ACHN (cell line): ENCODE results near the gene SHROOM3.
A peak's percentile ranks its signal among the peaks of the same experiment; 100 is the strongest.

Source experiments
- DNase-seq: peaks from one replicate; pipeline ENCODE4 v3.0.0-alpha.2; 2015
- in situ Hi-C: cut with HindIII; loops from 2 replicates; pipeline ENCODE4 v1.10.0; 2017; ENCODE audit warnings: low sequenced_read_pairs, low pct_ligation_motif_present, low pct_unique_long_range_greater_than_20kb

The SHROOM3 gene

DNA sequence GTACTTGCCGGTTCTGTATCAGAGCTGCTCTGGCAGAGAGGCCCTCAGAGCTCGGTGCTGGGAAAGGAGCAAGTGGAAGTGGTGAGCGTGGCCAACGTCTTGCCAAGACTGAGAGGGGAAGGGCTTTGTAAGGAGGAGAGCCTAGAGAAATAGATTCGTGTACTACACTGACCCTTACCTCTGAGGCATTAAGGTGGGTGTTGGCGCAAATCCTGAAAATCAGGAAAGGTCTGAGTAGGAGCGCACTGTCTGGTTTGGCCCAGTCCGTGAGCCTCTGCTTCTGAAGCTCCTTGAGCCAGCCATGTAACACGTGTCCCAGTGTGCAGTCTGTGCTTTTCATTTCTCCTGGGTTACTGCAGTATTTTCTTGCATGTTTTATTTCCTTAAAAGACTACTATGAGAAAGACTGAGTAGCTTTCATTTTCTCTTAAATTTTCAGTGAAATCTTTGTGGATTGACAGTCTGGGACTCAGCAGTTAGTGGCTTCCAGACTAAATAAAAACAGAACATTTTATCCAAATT lies 322.4 kb downstream of the SHROOM3 start:
- no peak for DNase-seq
- in situ Hi-C loops, result no loop called here

DNA sequence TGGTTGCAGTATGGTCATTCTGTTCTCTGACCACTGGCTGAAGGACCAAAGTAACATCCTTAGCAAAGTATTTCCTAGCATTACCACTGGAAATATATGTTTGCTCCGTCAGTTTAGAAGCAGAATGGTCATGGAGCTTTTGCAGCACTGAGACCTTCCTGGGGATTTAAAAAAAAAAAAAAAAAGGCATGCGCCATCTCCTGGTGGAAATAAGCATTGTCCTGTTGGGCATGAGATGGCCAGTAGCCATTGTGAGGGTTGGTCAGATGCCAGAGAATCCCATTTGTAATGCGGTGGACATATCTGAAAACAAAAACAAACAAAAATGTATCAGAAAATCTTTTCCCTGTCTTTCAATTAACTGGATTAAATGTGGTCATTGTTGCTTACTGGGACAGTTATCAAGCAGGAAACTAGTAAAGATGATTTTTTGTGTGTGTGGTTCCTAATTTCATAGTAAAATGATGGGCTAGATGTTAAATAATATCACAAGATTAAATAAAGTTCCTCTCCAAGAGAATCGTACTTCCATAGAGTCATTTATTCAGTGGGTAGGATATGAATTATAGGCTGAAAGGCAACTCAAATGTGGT lies 323.4 kb downstream of the SHROOM3 start:
- in situ Hi-C loops, result no loop called here
- DNase-seq, result peak; percentile 64

DNA sequence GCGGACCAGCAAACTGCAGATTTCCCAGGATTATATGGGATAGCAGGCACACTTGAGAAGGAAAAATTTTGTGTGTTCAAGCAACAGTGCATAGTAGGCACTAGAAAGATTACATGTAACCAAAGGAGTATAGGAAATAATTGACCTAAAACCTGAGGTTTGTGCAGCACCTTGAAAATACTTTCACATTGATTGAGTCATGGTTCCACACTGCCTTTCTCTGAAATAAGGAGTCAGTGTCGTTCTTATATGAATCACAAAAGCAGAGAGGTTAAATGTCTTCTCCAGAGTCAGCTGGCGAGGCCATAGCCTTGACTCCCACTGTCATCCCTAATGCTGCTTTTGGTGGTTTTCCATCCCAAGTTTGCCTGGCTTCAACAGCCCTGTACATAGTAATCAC lies 324.0 kb downstream of the SHROOM3 start:
- in situ Hi-C loops, result no loop called here
- DNase-seq, result no peak

DNA sequence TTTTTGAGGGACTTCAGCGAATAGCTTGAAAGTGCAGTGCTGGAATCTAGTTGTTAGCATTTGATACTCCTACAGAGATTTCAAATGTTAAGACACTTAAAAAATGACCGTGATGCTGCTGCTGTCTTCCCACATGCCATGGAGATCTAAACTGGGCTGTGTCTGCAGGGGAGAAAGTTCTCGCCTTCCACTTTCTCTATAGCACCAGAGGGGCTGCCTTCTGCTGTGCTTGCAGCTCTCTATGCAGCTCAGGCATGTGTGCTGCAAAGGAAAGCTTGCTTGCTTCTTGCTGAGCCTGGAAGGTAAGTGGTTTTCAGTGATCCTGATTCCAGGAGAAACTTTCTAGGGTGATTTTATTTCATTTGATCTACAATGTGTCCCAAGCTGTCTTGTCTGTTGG lies 325.2 kb downstream of the SHROOM3 start:
- DNase-seq, result no peak
- in situ Hi-C loops, result no loop called here

DNA sequence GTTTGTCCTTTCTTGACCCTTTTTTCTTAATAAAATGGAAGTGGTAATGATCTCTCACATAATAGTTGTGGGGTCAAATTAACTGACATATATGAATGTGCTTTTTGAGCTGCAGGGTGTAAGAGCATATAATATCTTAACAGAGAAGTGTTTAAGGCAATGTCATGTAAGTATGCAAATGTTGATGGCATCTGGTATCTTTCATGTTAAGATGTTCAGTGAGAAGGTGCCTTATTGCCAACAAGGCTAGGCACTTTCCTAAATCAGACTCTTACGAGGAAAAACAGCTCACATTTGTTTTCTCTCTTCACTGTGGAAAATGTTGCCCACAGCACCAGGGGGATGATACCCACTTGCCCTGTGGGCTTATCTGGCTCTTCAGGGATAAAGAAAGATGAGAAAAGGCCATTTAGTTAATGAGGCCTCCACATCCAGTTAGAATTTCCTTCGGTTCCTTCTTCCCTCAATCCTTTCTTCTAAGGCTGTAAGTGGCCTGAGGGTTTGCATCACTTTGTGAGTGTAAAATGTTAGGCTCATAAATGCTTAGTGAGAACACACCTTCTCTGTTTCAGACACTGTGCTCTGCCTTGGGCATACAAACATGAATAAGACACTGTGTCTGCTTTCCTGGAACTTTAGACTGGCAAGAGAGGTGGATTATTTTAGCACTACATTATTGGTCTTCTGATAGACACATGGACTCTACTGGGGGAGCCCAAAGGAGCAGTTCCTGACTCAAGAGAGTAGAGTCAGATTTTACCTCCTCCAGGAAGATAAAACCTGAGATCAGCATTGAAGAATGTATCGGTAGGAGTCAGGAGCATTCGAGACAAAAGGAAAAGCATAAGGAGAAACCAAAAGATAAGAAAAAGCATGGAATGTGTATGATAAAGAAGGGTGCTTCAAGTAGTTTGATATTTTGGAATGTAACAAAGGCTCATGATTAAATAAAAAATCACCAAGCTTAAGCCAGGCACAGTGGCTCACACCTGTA lies 327.4 kb downstream of the SHROOM3 start:
- in situ Hi-C loops, result no loop called here
- no peak for DNase-seq

DNA sequence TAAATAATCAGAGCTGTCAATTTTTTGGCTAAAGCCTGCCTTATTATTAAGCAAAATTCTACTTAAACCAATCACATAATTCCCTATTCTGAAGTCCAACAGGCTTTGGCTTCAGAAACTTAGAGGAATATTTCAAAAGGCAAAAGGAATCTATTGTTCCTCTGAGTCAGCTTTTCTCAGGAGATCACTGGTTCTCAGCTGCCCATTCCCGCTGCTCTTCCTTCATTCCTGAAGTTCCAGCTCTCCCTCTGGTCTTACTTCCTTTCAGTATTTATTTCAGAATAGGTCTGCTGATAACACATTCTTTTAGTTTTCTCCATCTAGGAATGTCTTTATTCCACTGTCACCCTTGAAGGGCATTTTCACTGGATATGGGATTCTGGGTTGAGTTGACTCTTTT lies 329.2 kb downstream of the SHROOM3 start:
- in situ Hi-C loops, result no loop called here
- DNase-seq, result no peak

DNA sequence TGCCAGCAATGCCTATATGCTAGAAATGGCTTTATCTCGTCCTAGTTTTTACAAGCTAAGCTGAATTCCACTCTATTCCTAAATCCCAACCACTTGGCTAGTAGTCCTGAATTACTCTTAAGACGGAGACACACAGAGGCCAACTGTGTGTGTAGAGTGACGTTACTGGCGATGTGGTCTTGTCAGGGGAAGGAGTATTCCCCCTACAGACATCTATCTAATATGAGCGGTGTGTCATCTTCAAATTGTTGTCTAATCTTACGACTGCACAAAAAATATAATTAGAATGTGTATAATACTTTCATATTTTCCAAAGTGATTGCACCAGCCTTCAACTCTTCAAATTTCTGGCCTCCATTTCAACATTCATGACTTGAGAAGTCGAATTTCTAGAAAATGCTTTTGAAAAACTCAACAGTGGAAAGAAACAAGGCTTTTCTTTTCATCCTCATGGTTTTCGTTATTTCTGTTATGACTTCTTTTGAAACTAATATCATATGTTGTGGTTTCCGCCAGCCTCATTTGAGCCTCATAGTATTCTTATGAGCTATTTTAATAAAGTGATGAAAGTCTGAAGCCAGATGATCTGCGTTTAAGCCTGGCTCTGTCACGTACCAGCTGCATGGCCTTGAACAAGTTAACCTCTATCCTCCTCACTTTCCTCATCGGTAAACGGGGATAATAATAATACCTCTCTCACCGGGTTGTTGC lies 330.6 kb downstream of the SHROOM3 start:
- no peak for DNase-seq
- in situ Hi-C loops, result no loop called here

DNA sequence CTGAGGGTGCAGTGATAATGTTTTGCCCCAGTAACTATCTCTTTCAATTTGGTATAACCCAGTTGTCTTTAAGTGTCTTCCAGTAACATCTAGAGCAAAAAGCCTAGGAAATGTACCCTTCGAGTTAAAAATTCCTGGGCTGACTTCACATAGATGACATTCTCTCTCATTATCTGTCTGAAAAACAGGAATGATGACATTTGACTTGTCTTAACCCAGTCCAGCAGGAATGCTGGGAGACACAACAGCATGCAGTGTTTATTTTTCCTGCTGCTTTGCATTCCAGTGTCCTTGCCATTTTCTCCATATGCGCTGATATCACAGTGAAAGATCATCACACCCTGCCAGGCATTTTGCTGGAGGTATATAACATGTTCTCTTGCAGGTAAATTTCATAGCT lies 333.0 kb downstream of the SHROOM3 start:
- in situ Hi-C loops, result no loop called here

DNA sequence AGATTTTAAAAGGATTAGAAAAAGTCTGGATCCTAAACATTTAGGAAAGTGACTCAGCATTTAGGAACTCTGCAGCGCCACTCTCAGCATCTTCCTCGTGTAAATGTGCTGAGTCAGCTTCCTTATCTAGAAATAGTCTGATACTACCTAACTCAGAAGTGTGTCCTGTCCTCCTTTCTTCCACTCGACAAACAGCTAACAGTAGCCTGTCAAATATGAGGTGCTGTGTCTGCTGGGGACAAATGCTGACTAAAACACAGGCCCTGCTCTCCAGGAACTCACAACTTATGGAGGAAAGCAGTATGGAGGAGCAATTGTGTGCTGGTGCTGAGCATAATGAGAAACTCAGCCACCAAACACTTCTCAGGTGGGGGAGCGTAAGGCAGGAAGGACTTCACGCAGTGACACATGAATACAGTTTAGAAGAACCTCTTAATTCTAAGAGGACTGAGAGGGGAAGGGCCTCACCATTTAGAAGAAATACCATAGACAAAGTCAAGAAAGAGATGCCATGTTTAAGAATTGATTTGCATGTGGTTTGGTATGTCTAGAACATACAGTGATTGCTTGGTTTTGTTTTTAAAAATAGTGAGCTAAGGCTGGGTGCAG lies 337.6 kb downstream of the SHROOM3 start:
- DNase-seq, result no peak
- in situ Hi-C loops, result no loop called here

More for the DNA sequence above, 333.0 kb downstream of the SHROOM3 start:
- no peak for DNase-seq

DNA sequence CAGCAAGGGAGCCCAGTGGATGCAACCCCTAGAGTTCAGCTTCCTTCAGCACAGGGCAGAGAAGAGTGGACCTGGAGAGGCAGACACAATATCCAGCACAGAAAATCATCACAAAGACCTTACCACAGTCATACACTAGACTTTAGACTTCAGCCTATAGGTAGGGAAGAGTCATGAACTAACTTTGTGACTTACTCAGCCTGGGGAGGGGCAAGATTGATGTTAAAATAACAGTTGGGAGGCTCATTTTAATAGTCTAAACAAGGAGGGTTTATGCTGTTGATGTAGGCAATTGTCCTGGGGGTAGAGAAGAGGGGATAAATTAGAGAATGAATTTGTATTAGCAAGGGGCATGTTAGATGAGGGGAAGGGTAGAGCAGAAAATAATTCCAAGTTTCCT lies 338.7 kb downstream of the SHROOM3 start:
- no peak for DNase-seq
- in situ Hi-C loops, result no loop called here

DNA sequence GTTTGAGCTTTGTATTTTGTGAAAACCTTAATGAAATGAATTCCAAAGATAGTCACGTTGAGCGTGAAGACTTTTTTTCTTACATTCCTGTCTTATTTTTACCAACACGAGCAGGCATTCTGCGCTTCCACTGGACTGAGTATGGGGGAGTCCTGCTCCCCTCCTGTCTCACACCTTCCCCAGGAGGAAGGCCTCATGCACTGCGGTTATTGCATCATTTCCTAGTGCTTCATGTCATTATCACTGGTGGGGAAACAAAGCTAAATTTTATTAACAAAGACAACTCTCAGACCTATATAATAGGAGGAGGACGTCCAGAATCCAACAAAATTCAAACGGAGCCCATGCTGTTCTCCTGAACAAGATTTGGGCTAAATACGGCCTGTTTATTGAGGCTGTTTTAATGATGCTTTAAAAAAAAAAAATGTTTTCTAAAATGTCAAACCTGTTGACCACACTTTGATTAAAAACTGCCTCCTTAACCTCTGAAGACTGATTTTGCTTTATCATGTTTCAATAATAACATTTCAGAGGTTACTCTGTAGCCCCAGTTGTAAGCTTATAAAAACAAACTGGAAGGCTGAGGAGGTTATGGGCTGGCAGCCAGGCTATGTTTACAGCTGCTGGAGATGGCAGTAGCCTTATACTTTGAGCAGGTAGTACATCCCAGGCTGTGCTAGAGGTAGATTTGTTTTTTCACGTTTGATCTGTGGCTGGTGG lies 344.9 kb downstream of the SHROOM3 start:
- DNase-seq, result no peak
- in situ Hi-C loops, result no loop called here

DNA sequence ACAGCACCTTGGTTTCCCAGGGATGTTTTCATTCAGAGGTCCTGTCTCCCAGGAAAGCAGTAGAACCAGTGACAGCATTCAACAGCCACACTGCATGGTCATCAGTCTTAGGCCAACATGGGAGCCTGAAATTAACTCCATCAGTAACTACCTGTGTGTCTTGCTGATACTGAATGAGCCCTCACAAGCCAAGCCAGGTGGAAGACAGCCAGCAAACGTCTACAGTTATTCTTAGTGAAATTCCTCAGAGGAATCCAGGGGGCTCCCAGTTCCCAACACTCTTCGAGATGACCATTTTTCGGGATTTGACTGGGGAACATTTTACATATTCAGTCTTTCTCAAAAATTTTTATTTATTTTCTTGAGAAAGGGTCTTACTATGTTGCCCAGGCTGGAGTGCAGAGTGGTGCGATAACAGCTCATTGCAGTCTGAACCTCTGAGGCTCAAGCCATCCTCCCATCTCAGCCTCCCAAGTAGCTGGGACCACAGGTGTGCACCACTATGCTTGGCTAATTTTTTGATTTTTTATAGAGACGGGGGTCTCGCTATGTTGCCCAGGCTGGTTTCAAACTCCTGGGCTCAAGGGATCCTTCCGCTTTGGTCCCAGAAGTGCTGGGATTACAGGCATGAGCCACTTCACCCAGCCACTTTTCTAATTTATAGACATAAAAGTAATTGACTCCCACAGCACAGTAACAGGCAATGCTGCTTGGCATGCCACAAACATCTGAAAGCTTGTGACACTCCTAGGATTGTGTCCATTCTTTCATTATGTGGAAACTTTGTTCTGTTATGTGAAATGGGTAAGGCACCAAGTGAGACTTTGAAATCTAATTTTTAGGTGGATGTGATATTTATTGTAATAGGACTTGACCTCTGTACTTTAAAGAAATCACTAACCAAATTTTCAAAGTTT lies 346.0 kb downstream of the SHROOM3 start:
- in situ Hi-C loops, result no loop called here

DNA sequence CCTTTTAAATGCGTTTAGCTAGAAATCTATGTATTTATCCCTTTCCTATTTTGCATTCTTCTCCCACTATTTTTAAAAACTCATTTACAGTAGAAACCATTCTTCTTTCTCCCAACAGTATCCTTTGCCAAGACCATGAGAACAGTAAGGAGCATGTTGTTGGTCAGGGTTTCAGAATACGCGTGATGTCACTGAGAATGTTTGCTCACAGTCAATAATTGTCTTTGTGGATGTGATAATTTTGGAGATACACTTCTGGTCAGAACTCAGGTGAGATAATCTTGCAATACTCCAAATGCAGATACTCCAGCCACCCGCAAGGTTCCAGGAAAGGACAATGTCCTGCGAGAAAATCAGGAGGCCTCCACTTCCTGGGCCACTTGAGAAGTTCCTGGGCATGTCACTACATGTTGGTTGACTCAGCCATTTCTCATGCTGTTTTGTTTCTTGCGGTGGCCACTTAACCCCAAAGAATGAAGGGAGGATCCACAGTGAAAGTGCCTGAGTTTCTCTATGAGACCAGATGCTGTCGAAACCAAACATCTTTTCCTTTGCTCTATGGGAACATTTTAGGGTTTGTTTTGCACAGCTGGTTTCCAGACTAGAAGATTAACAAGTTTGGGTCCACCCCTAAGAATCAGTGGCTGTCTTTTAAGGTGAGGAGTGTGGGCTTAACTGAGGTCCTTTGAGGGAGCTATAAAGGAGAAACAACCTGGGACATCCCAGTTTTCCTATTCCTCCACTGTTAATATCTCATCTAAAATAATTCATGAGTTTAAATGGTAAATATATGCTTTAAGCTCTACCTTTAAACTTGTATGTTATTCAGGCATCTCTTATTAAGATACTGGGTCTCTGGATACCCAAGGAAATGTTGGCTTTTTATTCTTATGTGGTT lies 346.9 kb downstream of the SHROOM3 start:
- DNase-seq, result peak; percentile 78
- in situ Hi-C loops, result no loop called here

More for the DNA sequence above, 346.0 kb downstream of the SHROOM3 start:
- DNase-seq, result no peak

DNA sequence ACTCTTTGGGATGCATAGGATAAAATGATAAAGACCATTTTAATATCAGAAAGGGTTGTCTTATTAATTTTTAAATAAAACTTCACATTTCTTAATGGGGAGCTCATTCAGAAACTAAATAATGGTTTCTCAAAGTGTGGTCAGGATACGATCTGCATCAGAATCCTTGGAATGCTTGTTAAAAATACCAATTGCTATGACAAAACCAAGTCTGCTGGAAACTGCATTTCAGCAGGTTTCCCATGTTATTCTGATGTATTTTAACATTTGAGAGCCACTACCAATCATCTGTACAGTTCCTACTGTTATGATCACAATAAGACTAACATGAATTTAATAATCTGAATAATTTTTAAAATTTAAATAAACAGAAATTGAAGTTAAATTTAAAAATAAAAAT lies 347.8 kb downstream of the SHROOM3 start:
- in situ Hi-C loops, result no loop called here
- peak; percentile 77 for DNase-seq

DNA sequence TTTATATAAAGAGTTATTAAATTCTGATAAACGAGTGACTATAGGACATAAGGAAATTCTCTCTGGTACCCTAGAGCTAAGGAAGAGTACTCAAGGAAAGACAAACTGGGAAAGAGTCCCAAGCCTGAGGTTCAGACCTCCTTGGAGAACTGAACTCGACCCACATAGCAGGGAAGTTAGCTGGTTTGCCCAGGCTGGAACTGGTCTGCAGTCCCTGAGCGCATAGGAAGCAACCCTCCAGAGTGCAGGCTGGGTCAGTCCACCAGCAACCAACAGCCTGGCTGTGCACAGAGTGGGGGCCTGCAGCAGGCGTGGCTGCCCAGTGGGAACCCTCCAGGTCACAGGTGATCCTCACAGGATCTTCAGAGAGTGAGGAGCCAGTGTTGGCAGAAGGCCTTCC lies 348.8 kb downstream of the SHROOM3 start:
- in situ Hi-C loops, result no loop called here
- DNase-seq, result no peak

DNA sequence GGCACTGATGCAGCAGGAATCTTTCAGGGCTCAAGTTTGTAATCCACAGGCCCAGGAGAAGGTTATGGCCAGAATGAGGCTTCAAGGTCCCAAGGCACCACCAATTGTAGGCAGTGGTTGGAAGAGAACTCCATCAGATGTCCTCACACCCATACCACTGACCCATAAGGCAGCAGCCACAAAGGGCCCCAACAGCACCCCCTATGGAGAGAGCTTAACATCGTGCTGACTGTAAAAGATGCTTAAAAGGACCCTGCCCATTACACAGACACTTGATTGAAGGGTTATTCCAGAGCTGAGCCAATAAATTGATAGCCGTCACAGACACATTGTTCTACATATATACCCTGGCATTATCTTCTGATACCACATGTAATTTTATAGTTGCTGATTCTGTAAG lies 349.2 kb downstream of the SHROOM3 start:
- in situ Hi-C loops, result no loop called here
- DNase-seq, result peak; percentile 18
